SH-SY5Y (cell line): Measurements from ENCODE around the gene CACNA1E.

Source experiments
- GATA2 ChIP-seq: IDR thresholded peaks from 2 replicates; pipeline ENCODE4 v1.6.1; 2011; ENCODE audit warnings: mild to moderate bottlenecking, low read depth, low read length
- GATA3 ChIP-seq: IDR thresholded peaks from 2 replicates; pipeline ENCODE4 v1.6.1; 2011; ENCODE audit warnings: low read depth, mild to moderate bottlenecking, low read length, moderate library complexity

GRCh38 chr1:181656491-181656890, 173.2 kb downstream of the CACNA1E start:
- TF ChIP-seq GATA2 (no peak), GATA3 (no peak)
